ENCODE measurements around the gene TPRG1.
A peak's percentile ranks its signal among the peaks of the same experiment; 100 is the strongest.

Gene TPRG1

DNA sequence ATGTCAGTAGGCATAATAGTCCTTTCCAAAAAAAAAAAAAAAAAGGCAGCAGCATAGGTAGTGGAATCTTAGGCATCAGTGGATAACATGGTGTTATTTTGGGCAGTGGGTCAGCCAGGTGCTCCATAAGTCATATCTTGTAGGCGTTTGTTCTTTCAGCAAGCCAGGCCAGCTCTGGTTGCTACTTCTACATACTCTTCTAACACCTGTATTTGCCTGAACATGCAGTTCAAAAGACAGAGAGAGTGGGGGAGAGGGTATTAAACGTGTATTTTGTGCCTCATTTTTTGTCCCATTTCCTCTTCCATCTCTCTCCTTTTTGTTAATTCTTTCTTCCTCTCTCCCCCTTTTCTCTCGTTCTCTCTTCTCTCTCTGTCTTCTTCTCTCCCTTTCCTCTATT, 110.4 kb downstream of the TPRG1 start:
- no peak for DNase-seq (ENCODE audit: low spot score)

- DNase-seq (ENCODE audit: low spot score), result no peak
These were observed 111.0 kb downstream of the TPRG1 start for GRCh38 chr3:189282741-189283140.

DNA sequence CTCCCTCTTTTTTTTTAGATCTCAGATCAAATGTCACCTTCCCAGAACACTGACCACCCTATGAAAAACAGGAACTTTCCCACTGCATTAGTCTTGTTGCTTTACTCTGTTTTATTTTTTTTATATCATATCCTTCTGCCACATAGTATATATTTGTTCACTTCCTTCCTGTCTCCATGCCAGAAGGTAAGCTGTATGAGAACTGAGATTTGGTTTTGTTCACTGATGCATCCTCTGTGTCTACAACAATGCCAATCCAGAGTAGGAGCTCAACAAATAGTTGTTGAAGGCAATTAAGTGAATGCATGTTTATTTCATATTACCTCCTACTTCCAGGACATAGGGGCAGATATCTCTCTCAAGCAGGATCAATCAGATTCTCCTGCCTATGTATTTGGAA, 114.4 kb downstream of the TPRG1 start:
- no peak for DNase-seq (ENCODE audit: low spot score)

- DNase-seq (ENCODE audit: low spot score), result no peak
These were observed 115.1 kb downstream of the TPRG1 start for GRCh38 chr3:189286916-189287315.

GRCh38 chr3:189288348-189289235, 116.8 kb downstream of the TPRG1 start:
- DNase-seq (ENCODE audit: low spot score), result peak; percentile 75

DNA sequence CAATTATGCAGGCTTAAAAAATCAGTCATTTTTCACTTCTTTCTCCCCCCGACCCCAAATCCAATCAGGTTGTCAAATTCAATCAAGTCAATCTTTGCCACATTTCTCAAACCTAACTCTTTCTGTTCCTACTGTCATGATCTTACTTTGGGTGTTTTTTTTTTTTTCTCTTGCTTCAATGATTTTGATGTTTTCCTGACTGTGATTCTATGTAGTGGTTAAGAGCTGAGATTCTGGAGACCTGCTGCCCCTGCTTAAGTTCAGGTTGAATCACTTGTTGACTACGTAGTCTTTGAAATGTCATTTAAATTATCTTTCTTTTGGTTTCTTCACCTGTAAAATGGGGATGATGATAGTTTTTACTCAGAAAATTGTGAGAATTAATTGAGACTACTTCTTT, 117.5 kb downstream of the TPRG1 start:
- DNase-seq (ENCODE audit: low spot score), result no peak

DNA sequence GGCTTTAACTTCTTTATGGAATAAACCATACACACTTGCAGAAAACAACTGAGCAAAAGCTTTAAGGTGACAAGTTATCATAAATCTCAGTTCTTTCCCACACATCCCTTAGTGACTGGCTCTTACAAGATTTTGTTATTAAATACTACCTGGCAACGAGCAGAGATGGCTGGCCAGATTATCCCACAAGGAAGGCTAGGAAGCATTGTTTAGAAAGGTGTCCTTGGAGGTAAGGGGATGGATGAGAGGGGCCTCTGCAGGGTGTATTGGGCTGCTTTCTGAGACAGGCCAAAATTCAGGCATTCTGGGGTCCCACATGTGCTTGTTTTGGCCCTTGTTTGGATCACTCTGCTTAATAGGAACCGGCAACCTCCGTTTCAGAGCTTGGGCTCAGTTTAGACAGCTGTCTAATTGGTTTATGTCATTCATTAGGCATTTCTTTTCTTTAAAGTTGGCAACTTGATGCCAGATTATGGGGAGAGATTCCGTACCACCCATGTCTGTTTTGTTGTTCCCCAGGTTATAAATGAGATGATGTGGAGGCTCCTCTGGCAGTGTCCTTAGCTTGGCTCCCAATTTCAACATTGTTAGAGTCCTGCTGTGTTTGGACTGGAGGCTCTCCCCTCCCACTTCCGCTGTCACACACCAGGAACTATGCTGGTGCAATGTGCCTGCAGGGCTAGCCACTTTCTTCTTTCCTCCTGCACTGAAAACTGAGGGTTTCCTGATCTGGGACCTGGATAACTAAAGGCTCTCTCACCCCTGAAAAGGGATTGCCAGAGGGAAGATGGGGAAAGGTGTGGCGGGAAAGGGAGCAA, 121.1 kb downstream of the TPRG1 start:
- no peak for DNase-seq (ENCODE audit: low spot score)

- no peak for DNase-seq (ENCODE audit: low spot score)
These were observed 122.9 kb downstream of the TPRG1 start for GRCh38 chr3:189294649-189295048.

GRCh38 chr3:189295089-189295488, 123.3 kb downstream of the TPRG1 start:
- DNase-seq (ENCODE audit: low spot score), result no peak

DNA sequence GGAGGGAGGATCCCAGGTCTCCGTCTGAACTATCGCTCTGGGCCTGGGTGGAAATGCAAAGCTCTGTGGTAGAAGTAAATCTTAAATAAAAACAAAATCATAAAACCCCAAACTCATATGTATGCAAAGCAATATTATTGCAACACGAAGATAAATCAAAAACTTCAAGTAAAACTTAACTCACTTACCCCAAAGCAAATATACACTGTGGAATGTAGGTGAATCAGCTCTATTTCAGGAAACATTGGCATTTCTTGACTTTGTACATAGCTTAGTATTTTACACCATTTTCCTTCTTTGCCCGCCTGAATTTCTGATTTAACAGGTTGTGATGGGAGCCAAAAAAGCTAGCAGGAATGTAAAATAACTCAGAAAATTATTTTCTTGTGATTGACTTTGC, 126.2 kb downstream of the TPRG1 start:
- DNase-seq (ENCODE audit: low spot score), result no peak

GRCh38 chr3:189298469-189299375, 127.0 kb downstream of the TPRG1 start:
- no peak for DNase-seq (ENCODE audit: low spot score)

DNA sequence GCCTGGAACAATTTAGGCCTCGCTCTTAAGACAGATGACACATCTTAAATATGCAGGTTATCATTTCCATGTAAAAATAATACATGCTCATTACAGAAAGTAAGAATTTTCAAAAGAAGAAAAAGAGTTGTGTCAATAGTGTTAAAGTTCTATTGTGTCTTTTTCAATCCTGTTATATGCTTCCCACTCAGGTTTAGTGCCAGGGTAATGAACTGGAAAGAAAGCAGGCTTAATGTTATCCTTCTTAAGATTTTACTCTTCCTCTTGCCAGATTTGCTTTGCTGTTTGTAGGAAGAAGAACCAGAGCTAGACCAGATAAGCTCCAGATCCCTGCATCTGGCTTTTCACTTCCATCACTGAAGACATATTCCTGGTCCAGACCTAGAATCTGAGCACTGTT, 128.6 kb downstream of the TPRG1 start:
- DNase-seq (ENCODE audit: low spot score), result no peak

DNA sequence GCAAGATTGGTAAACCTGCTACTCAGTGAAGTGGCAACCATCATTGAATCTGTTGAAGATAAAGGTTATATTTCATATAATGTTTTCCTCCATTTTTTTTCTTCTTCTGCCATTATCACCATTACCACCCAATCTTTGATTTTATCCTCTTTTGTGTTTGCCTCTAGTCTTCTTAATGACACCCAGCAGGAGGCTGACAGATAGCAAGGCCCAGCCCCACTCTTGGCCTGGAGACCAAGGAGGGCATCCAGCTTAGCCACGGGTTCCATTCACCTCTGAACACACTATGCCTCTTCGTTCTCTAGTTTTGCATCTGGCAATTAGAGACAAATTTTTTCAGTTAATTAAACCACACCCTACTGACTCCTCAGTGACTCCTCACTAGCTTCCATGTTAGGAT, 129.7 kb downstream of the TPRG1 start:
- no peak for DNase-seq (ENCODE audit: low spot score)

GRCh38 chr3:189303584-189303983, 131.8 kb downstream of the TPRG1 start:
- DNase-seq (ENCODE audit: low spot score), result no peak

DNA sequence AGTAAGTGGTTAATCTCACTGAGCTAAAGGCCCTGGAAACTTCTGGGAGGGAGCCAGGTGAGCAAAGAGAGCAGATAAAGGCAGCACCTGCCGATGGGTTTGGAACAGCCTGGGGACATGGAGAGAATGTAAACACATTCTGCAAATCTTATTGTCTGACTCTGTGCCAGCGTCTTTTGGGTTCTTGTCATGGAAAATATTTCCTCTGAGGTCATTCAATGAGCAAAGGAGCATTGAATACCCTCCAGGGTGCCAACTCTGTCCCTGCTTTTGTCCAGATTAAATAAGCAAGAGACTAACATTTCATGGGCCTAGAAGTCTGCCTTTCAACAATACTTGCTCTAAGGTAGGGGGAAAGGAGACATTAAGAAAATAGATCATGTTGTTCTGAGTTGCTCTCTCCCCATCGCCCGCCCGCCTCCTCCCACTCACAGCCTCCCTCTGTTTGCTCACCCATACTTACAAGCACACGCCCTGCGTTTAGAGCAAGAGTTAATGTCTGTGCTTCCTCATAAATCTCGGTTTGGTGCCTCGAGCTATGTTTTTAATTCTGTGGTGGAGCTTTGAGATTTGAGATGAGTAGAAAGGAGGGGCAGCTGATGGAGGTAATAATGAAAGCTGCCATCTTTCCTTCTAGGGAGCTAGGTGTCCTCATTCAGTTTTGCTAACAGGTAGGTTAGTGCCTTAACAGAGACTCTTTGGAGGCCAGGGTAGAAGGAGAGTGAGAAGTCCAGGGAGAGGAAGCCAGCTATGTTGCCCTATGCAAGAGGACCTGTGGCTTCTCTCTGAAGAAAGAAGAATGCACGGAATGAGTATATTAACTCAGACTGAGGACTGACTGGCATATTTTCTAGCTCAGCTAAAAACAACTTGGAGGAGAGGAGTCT, 132.9 kb downstream of the TPRG1 start:
- DNase-seq (ENCODE audit: low spot score), result peak; percentile 49

DNA sequence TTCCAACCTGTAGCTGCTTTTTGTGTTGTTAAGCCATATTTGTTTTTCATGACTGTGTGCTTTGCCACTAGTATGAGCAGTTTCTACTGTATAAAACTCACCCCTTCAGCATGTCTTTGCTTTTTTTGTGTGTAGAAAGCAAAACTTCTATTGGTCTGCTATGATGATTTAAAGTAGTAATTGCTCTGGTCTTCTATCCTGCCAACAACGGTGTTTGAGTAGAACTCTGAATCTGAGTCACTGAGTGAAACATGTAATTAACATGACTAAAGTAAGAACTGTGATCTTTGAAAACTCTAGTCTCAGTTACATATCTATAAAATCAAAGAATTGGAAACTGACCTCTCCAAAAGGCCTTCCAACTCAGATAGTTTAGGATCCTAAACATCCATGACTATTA, 133.6 kb downstream of the TPRG1 start:
- DNase-seq (ENCODE audit: low spot score), result peak; percentile 81

DNA sequence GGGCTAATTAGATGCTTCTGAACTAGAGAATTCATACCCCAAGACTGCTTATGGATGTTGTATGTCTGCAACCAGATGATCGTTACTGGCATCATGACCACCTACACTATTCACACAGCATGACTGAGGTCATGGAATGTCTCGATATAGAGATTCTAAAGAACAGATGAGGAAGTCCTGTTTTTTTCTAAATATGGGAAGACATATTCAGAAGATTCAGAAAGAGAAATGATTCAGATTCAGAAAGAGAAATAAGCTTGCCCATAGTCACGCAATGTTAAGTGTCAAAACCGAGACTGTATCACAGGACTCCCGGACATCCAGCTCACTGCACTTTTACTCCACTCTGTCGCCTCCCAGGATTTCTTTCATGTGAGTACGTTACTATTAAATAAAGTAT, 136.2 kb downstream of the TPRG1 start:
- DNase-seq (ENCODE audit: low spot score), result peak; percentile 63

DNA sequence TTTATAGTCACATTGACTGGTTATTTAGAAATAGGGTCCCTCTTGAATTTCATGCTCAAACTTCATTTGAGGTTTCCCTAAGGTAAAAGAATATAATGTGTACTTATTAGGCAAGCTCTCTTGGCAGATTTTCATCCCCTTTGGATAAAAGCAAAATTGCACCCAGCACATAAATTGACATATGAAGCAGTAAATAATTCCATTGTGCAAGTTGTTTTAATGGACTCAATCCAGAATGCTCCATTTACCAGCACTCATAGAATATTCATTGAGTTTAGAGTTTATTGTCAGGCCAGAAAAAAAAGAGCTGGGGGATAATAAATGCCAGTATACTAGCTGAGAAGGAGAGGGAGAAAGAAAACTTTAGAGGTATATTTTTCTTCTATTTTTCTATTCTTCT, 136.8 kb downstream of the TPRG1 start:
- no peak for DNase-seq (ENCODE audit: low spot score)

- no peak for DNase-seq (ENCODE audit: low spot score)
These were observed 137.7 kb downstream of the TPRG1 start for GRCh38 chr3:189309400-189309975.

DNA sequence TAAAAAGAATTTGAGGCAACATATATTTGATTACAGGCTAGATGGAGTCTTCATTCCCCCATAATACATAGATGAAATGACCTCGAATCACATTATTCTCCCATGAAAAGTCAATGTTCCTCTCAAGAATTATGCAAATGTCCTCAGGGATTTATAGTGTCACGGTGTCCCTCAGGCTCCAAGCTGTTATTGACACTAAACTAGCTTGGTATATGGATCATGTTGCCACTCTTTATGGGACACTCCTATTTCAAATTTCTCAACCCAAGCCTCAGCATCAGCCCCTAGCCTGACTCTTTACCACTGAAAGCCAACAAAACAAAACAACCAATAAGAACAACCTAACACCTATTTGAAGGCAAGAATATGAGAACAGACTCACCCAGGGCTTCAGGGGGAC, 139.8 kb downstream of the TPRG1 start:
- DNase-seq (ENCODE audit: low spot score), result no peak

- no peak for DNase-seq (ENCODE audit: low spot score)
These were observed 141.1 kb downstream of the TPRG1 start for GRCh38 chr3:189312866-189313265.
